ENCODE measurements around the gene DGUOK. TPM values are rescaled to one million over a fixed set of nuclear protein-coding genes. Genes with fewer than 3 reads are reported as not detected.

The DGUOK gene
- total RNA-seq, 2 donors from 2014 or later, result 13.2 to 16.1 TPM

DNA sequence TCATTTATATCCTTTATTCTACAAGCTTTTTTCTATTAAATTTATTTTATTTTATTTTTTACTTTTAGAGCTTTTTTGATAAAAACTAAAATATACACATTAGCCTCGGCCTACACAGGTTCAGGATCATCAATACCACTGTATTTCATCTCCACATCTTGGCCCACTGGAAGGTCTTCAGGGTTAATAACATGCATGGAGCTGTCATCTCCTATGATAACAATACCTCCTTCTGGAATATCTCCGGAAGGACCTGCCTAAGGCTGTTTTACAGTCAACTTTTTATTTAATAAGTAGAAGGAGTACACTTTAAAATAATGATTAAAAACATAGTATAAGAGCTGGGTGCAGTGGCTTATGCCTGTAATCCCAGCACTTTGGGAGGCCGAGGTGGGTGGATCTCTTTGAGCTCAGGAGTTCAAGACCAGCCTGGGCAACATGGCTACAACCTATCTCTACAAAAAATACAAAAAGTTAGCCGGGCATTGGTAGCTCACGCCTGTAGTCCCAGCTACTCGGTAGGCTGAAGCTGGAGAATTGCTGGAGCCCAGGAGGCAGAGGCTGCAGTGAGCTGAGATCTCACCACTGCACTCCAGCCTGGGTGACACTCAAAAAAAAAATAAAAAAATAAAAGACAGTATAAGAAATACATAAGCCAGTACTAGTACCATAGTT is 15.7 kb upstream of the DGUOK start:
- Histone ChIP-seq H3K27ac (no peak overlapping the region), H3K27me3 (no peaks in the 10 kb centered on the region), H3K36me3 (replicated peaks in 1 of 2; ENCODE audit: insufficient read depth in 1 of 2, low read depth in 2 of 2) (no peaks in the 10 kb centered on the region), H3K4me3 (no peak overlapping the region), H3K9me3 (no peaks in the 10 kb centered on the region), H3K4me1 (no peaks in the 10 kb centered on the region)
- intact Hi-C loops (cut with DNase I), result no loop called here
- 60 to 67% methylated on average over 6 of the region's 6 CpGs for WGBS, 2 donors
- TF ChIP-seq, protein P1, sequence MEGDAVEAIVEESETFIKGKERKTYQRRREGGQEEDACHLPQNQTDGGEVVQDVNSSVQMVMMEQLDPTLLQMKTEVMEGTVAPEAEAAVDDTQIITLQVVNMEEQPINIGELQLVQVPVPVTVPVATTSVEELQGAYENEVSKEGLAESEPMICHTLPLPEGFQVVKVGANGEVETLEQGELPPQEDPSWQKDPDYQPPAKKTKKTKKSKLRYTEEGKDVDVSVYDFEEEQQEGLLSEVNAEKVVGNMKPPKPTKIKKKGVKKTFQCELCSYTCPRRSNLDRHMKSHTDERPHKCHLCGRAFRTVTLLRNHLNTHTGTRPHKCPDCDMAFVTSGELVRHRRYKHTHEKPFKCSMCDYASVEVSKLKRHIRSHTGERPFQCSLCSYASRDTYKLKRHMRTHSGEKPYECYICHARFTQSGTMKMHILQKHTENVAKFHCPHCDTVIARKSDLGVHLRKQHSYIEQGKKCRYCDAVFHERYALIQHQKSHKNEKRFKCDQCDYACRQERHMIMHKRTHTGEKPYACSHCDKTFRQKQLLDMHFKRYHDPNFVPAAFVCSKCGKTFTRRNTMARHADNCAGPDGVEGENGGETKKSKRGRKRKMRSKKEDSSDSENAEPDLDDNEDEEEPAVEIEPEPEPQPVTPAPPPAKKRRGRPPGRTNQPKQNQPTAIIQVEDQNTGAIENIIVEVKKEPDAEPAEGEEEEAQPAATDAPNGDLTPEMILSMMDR (IDR thresholded peaks at IDR 0.05), result no peak
- TF ChIP-seq POLR2A (IDR thresholded peaks at IDR 0.05), result no peak
- DNase-seq (no peak), ATAC-seq (no peak)

DNA sequence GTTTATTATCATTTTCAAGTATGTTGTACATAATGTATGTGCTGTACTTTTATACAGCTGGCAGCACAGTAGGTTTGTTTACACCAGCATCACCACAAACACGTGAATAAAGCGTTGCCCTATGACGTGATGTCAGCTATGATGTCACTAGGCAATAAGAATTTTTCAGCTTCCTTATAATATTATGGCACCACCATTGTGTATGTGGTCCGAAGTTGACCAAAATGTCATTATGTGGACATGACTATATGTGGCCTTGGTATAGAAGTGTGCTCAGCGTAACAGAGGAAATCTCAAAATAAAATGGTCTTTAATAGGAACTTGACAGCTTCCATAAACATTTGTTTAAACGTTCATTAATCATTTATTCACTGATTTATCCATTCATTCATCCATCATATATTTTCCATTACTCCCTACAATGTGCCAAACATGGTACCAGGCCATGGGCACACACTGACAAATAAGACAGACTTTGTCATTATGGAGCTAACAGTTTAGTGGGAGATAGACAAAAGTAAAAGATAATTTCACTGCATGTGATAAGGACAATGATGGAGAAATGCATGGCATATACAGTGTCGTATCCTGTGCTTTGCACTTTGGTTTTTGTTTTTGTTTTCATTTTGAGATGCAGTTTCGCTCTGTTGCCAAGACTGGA is 15.0 kb upstream of the DGUOK start:
- Histone ChIP-seq H3K4me3 (no peak overlapping the region), H3K9me3 (no peaks in the 10 kb centered on the region), H3K4me1 (no peaks in the 10 kb centered on the region), H3K36me3 (replicated peaks in 1 of 2; ENCODE audit: insufficient read depth in 1 of 2, low read depth in 2 of 2) (no peaks in the 10 kb centered on the region), H3K27me3 (no peaks in the 10 kb centered on the region), H3K27ac (no peak overlapping the region)
- TF ChIP-seq, protein P1 (IDR thresholded peaks at IDR 0.05), result no peak
- TF ChIP-seq POLR2A (IDR thresholded peaks at IDR 0.05), result no peak
- DNase-seq (no peak), ATAC-seq (no peak)
- 70 to 74% methylated on average over 8 of the region's 8 CpGs for WGBS, 2 donors
- intact Hi-C loops (cut with DNase I), result no loop called here

DNA sequence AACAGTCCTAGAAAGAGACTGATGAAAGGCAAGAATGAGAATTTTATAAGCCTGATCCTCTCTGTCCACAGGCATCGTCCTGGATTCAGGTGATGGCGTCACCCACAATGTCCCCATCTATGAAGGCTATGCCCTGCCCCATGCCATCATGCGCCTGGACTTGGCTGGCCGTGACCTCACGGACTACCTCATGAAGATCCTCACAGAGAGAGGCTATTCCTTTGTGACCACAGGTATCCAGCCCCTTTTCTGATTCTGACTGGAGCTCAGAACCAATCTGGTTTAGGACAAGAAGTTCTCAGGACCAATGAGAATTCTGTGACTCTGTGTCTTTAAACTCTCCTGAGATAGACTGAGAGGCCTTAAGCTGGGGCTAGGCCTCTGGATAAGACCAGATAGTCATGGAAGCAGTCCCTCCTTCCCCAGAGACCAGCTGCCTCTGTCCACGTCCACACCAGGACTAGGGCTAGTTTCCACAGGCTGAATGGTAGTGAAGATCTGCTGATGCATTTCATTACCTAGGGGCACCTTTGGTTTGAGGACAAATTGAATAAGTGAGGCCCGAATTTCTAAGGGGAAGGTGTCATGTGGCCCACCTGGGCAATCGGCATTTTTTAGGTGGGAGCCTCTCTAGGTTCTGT is 13.1 kb upstream of the DGUOK start:
- Histone ChIP-seq H3K4me3 (no peak overlapping the region), H3K4me1 (no peaks in the 10 kb centered on the region), H3K9me3 (no peaks in the 10 kb centered on the region), H3K27me3 (no peaks in the 10 kb centered on the region), H3K27ac (no peak overlapping the region), H3K36me3 (replicated peaks in 1 of 2; ENCODE audit: insufficient read depth in 1 of 2, low read depth in 2 of 2) (no peaks in the 10 kb centered on the region)
- no peak for ATAC-seq
- TF ChIP-seq POLR2A (IDR thresholded peaks at IDR 0.05), result no peak
- TF ChIP-seq, protein P1 (IDR thresholded peaks at IDR 0.05), result no peak
- 86 to 90% methylated on average over 4 to 8 of the region's 8 CpGs for WGBS, 2 donors
- intact Hi-C loops (cut with DNase I), result no loop called here
- no peak for DNase-seq

DNA sequence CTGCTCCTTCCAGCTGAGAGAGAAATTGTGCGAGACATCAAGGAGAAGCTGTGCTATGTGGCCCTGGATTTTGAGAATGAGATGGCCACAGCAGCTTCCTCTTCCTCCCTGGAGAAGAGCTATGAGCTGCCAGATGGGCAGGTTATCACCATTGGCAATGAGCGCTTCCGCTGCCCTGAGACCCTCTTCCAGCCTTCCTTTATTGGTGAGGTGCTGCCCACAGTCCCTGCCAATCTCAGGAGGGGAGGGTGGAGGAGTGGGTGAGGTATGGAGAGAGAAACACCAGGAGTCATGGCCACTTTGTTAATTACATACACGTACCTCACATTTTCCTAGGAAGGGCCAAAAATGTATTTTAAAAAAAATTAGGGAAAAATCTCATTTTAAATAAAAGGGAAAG is 12.0 kb upstream of the DGUOK start:
- H3K9me3 ChIP-seq, result no peaks in the 10 kb centered on the region
- no peak overlapping the region for H3K27ac ChIP-seq
- no peak for ATAC-seq
- no peaks in the 10 kb centered on the region for H3K4me1 ChIP-seq
- WGBS, 2 donors, result 84 to 87% methylated on average over 4 of the region's 4 CpGs
- H3K4me3 ChIP-seq, result no peak overlapping the region
- H3K36me3 ChIP-seq (replicated peaks in 1 of 2; ENCODE audit: insufficient read depth in 1 of 2, low read depth in 2 of 2), result no peaks in the 10 kb centered on the region
- H3K27me3 ChIP-seq, result no peaks in the 10 kb centered on the region
- no peak for DNase-seq
- no peak for TF ChIP-seq POLR2A (IDR thresholded peaks at IDR 0.05)
- TF ChIP-seq, protein P1 (IDR thresholded peaks at IDR 0.05), result no peak
- intact Hi-C loops (cut with DNase I), result no loop called here
